Gastrocnemius medialis (tissue), 4 donors: Measurements from ENCODE around the gene TNRC6A. TPM values are rescaled to one million over a fixed set of nuclear protein-coding genes. Genes with fewer than 3 reads are reported as not detected.
"Not testable (repeated sequence)": the region's sequence is repeated elsewhere in the genome, so short reads cannot be mapped to it uniquely, and the experiment has no call there.

Source experiments
- ATAC-seq, 2 donors: fragments of 150-250 bp; one replicate each; pipeline ENCODE4 v1.9.1; 2016
- DNase-seq, 2 donors: peaks; one replicate each; pipeline ENCODE4 v3.0.0-alpha.2; 2019
- H3K27ac ChIP-seq, 4 donors: fragments of 200-600 bp; sonication (generic); 1 replicate in 1 of 4; 2 replicates in 3 of 4; pipeline ENCODE4 v1.5.1; 2016 to 2018; ENCODE audit warnings: mild to moderate bottlenecking in 2 of 4, moderate library complexity in 1 of 4
- H3K27me3 ChIP-seq, 3 donors: fragments of 200-600 bp; sonication (generic) in 2 of 3; 1 replicate in 1 of 3; 2 replicates in 2 of 3; pipeline versions ENCODE4 v1.5.1 to v1.6.0; 2016 to 2019; ENCODE audit warnings: mild to moderate bottlenecking in 1 of 3, moderate library complexity in 1 of 3
- H3K36me3 ChIP-seq, 2 donors: fragments of 200-600 bp; sonication (generic) in 1 of 2; one replicate each; pipeline ENCODE4 v1.5.1; 2017 to 2018
- H3K4me1 ChIP-seq, 2 donors: fragments of 200-600 bp; sonication (generic) in 1 of 2; one replicate each; pipeline ENCODE4 v1.5.1; 2016 to 2017; ENCODE audit warnings: mild to moderate bottlenecking in 2 of 2
- H3K4me3 ChIP-seq, 4 donors: fragments of 200-600 bp; sonication (generic) in 3 of 4; 1 replicate in 1 of 4; 2 replicates in 3 of 4; pipeline ENCODE4 v1.5.1; 2016 to 2019; ENCODE audit warnings: mild to moderate bottlenecking in 2 of 4
- H3K9me3 ChIP-seq, 3 donors: fragments of 200-600 bp; sonication (generic) in 2 of 3; 1 replicate in 1 of 3; 2 replicates in 2 of 3; pipeline ENCODE4 v1.5.1; 2016 to 2019
- POLR2A ChIP-seq, 2 donors: fragments of 450-650 bp; IDR thresholded peaks; one replicate each; pipeline ENCODE4 v1.6.1; 2017; ENCODE audit warnings: antibody characterized with exemption in 2 of 2, mild to moderate bottlenecking in 2 of 2, moderate library complexity in 2 of 2
- in situ Hi-C, 4 donors: fragments of 200-750 bp; cut with MboI; loops; one replicate each; pipeline versions ENCODE4 v1.15.0 to v1.8.0; 2017; ENCODE audit warnings: low sequenced_read_pairs in 4 of 4
- intact Hi-C: fragments of 100-400 bp; cut with DNase I; formaldehyde crosslinking; loops from one replicate; pipeline ENCODE4 v1.15.1; 2023; ENCODE audit warnings: low total_unique reads
- total RNA-seq, 4 donors: library from RNA; depleted of rRNA; stranded (reverse); fragments of >200 nt; gene quantifications; one replicate each; pipeline versions ENCODE4 v1.1.0 to v1.2.3, GENCODE V29; 2016
- TF ChIP-seq, protein P1 (sequence below), 5 experiments: fragments of 450-650 bp in 3 of 5; fragments of 200-600 bp in 2 of 5; sonication (generic) in 2 of 5; IDR thresholded peaks in 4 of 5; conservative IDR thresholded peaks in 1 of 5; 1 replicate in 4 of 5; 2 replicates in 1 of 5; pipeline ENCODE4 v1.5.1; 2016 to 2019; ENCODE audit warnings: antibody characterized with exemption in 5 of 5, mild to moderate bottlenecking in 3 of 5, moderate library complexity in 3 of 5

Gene TNRC6A
- total RNA-seq, 4 donors from 2014 or later: 16.9 to 26.0 (median 23.1) TPM

DNA sequence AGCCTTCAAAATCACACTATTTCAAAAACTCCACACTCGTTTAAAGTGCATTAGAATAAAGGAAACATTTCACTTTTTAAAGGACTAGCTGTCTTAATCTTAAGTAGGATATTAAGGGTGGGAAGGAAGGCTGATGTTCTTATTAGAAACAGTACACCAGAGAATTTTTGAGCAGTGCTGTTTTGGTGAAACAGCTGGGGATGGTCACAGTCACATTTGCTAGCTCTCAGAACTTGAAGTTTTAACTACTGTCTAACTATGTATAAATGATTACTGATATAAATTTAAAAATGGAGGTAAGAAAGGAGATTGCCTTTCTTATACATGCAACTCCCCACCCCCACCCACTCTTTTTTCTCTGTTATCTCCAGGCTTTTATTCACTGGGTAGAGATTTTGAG, 77.8 kb downstream of the TNRC6A start:
- peaks cover 12 to 90% of the 10 kb centered on the region in 2 donors for H3K36me3 ChIP-seq
- in situ Hi-C loops: loop anchor here in 3 of 4 donors (10.0 to 25.0 kb wide), 2 partner anchors 242 to 245 kb away; no protein-coding TSS in a partner anchor
- DNase-seq: no peak
- H3K27ac ChIP-seq: no peak overlapping the region
- TF ChIP-seq POLR2A (IDR thresholded peaks at IDR 0.05): no peak
- TF ChIP-seq, protein P1, sequence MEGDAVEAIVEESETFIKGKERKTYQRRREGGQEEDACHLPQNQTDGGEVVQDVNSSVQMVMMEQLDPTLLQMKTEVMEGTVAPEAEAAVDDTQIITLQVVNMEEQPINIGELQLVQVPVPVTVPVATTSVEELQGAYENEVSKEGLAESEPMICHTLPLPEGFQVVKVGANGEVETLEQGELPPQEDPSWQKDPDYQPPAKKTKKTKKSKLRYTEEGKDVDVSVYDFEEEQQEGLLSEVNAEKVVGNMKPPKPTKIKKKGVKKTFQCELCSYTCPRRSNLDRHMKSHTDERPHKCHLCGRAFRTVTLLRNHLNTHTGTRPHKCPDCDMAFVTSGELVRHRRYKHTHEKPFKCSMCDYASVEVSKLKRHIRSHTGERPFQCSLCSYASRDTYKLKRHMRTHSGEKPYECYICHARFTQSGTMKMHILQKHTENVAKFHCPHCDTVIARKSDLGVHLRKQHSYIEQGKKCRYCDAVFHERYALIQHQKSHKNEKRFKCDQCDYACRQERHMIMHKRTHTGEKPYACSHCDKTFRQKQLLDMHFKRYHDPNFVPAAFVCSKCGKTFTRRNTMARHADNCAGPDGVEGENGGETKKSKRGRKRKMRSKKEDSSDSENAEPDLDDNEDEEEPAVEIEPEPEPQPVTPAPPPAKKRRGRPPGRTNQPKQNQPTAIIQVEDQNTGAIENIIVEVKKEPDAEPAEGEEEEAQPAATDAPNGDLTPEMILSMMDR (IDR thresholded peaks at IDR 0.05 in 4 of 5, conservative IDR thresholded peaks at IDR 0.05 in 1 of 5): no peak
- no peaks in the 10 kb centered on the region for H3K4me1 ChIP-seq
- H3K9me3 ChIP-seq: no peaks in the 10 kb centered on the region
- no peak for ATAC-seq
- intact Hi-C loops: no loop called here
- no peaks in the 10 kb centered on the region for H3K27me3 ChIP-seq
- no peak overlapping the region for H3K4me3 ChIP-seq

DNA sequence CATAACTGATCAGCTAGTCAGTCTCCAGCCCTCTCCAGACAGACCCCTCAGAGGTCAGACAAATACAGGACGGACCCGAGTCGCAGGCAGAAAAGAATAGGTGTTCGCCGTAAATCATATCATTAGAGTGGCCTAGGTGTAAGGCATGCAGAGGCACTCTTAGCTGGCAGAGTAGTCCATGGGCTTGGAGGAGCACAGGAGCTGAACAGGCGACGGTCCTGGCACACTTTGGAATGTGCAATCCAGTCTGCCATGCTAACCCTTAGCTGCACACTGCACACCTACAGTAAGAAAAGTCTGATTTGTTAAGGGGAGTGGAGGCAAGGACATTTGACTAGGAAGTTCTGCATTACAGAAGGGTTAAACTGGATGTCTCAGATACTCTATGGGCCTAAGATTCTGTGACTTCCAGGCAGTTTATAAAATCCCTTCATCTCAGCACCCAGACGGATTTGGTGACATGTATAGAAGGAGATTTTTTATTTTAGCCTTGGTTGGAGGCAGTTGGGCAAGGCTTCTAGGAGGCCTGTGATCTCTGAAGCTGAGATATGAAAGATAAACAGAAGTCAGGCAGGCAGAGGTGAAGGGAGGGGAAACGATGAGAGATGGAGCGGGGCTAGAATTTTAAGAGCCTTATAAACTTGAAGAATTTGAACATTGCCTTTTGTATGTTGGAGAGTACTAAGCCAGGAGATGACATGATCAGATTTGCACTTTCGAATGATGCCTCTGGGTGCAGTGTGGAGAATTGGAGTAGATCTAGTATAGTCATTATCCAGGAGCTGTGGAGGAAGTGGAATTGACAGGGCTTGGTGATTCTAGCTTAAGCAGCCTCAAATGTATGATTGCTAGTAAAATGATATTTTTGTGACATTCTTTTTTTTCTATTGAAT, 81.7 kb downstream of the TNRC6A start:
- Histone ChIP-seq H3K27me3 (no peaks in the 10 kb centered on the region), H3K4me1 (no peaks in the 10 kb centered on the region), H3K4me3 (no peak overlapping the region), H3K36me3 (peaks cover 6 to 86% of the 10 kb centered on the region in 2 donors), H3K9me3 (no peaks in the 10 kb centered on the region), H3K27ac (no peak overlapping the region)
- DNase-seq: no peak
- in situ Hi-C loops: loop anchor here in 2 of 4 donors (25.0 kb wide), 1 partner anchor 249 kb away; no protein-coding TSS in a partner anchor
- ATAC-seq: peak in 1 of 2 donors; percentile 29
- intact Hi-C loops: no loop called here
- TF ChIP-seq, protein P1 (IDR thresholded peaks at IDR 0.05 in 4 of 5, conservative IDR thresholded peaks at IDR 0.05 in 1 of 5): no peak
- TF ChIP-seq POLR2A (IDR thresholded peaks at IDR 0.05): no peak

DNA sequence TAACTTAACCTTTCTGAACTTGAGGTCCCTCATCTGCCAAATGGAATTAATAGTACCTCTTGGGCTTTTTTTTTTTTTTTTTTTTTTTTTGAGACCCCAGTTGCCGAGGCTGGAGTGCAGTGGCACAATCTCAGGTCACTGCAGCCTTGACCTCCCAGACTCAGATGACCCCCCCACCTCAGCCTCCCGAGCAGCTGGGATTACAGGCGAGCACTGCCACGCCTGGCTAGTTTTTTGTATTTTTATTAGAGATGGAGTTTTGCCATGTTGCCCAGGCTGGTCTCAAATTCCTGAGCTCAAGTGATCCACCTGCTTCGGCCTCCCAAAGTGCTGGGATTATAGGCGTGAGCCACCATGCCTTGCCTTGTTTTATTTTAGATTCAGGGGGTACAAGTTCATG, 83.4 kb downstream of the TNRC6A start:
- intact Hi-C loops, H3K9me3 ChIP-seq, H3K4me3 ChIP-seq, ATAC-seq, DNase-seq, H3K27me3 ChIP-seq, H3K4me1 ChIP-seq: not testable (repeated sequence)
- Histone ChIP-seq H3K27ac (peak overlapping the region in 3 of 4 donors; percentile 1 to 39 (median 10)), H3K36me3 (peaks cover 3 to 86% of the 10 kb centered on the region in 2 donors)
- in situ Hi-C loops: loop anchor here in 2 of 4 donors (25.0 kb wide), 1 partner anchor 251 kb away; no protein-coding TSS in a partner anchor

DNA sequence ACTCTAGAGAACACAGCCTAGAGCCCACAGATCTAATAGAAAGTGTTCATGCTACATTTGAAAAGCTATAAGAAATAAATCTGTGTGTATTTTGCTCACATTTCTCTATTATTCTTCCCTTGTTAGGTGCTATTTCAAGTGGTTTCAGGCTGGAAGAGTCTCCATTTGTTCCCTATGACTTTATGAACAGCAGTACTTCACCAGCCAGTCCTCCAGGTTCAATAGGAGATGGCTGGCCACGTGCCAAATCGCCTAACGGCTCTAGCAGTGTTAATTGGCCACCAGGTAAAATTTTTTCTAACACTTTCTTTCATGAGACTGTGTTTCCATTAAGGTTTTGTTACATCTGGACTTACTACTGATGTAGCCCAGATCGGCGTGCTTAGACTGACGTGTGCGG, 85.6 kb downstream of the TNRC6A start:
- TF ChIP-seq POLR2A (IDR thresholded peaks at IDR 0.05): no peak
- TF ChIP-seq, protein P1 (IDR thresholded peaks at IDR 0.05 in 4 of 5, conservative IDR thresholded peaks at IDR 0.05 in 1 of 5): no peak
- no peaks in the 10 kb centered on the region for H3K4me1 ChIP-seq
- no peak overlapping the region for H3K4me3 ChIP-seq
- in situ Hi-C loops: loop anchor here in 2 of 4 donors (25.0 kb wide), 1 partner anchor 253 kb away; no protein-coding TSS in a partner anchor
- H3K9me3 ChIP-seq: no peaks in the 10 kb centered on the region
- DNase-seq (no peak), ATAC-seq (no peak)
- H3K27ac ChIP-seq: no peak overlapping the region
- intact Hi-C loops: no loop called here
- peaks cover 3 to 86% of the 10 kb centered on the region in 2 donors for H3K36me3 ChIP-seq
- no peaks in the 10 kb centered on the region for H3K27me3 ChIP-seq

DNA sequence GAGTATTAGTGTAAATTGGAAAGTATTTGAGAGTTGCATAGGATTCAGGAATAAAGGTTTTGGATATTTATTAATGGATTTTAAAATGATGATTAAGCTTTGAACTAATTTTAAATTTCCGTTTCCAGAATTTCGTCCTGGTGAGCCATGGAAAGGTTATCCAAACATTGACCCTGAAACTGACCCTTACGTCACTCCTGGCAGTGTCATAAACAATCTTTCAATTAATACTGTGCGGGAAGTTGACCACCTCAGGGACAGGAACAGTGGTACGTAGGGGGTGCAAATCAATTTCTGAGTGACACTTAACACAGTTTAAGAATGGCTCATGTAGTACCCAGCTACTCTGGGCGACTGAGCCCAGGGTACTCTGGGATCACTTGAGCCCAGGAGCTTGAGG, 87.2 kb downstream of the TNRC6A start:
- in situ Hi-C loops (loop anchor here in 2 of 4 donors (25.0 kb wide), 1 partner anchor 254 kb away; no protein-coding TSS in a partner anchor), intact Hi-C loops (no loop called here)
- no peaks in the 10 kb centered on the region for H3K4me1 ChIP-seq
- no peak overlapping the region for H3K27ac ChIP-seq
- H3K27me3 ChIP-seq: no peaks in the 10 kb centered on the region
- peaks cover 6 to 87% of the 10 kb centered on the region in 2 donors for H3K36me3 ChIP-seq
- no peak overlapping the region for H3K4me3 ChIP-seq
- TF ChIP-seq, protein P1 (IDR thresholded peaks at IDR 0.05 in 4 of 5, conservative IDR thresholded peaks at IDR 0.05 in 1 of 5): no peak
- no peak for TF ChIP-seq POLR2A (IDR thresholded peaks at IDR 0.05)
- ATAC-seq (no peak), DNase-seq (no peak)
- H3K9me3 ChIP-seq: no peaks in the 10 kb centered on the region
